ENCODE results near the gene FLCN.

- no peak for TF ChIP-seq ESRRG (CRISPR knock-in tag; IDR thresholded peaks at IDR 0.05)
- TF ChIP-seq PATZ1 (CRISPR knock-in tag; IDR thresholded peaks at IDR 0.05; ENCODE audit: borderline replicate concordance), result no peak
- no peak for TF ChIP-seq ARNTL (CRISPR knock-in tag; IDR thresholded peaks at IDR 0.05; ENCODE audit: borderline replicate concordance, low read depth)
Observed at GRCh38 chr17:17189559-17189958, 47.4 kb downstream of the FLCN start.
